Dermis lymphatic vessel endothelial cell (primary cell): Measurements from ENCODE around the gene PDCD1LG2. TPM values are rescaled to one million over a fixed set of nuclear protein-coding genes. Genes with fewer than 3 reads are reported as not detected.

Experiments used
- total RNA-seq: library from RNA; depleted of rRNA; stranded (reverse); fragments of >200 nt; gene quantifications from 2 replicates; pipeline ENCODE4 v1.2.1, GENCODE V29; 2014

Gene PDCD1LG2
- 0.34 and 0.54 TPM in 2 replicates for total RNA-seq

GRCh38 chr9:5510360-5510931 lies at the start of gene PDCD1LG2:
Gene PDCD1LG2 (plus strand): TSS chr9:5510531. CDS start chr9:5522547, 12,016 bp downstream.

Other genes with a start within 250 kb of the PDCD1LG2 start
- 0.65 and 1.4 TPM in 2 replicates for gene RLN2, start 205.8 kb upstream of the PDCD1LG2 start, total RNA-seq
- not detected in 2 replicates for gene RLN1, start 170.7 kb upstream of the PDCD1LG2 start, total RNA-seq
- 6.1 and 6.2 TPM in 2 replicates for gene PLGRKT, start 72.6 kb upstream of the PDCD1LG2 start, total RNA-seq
- gene CD274, start 60.0 kb upstream of the PDCD1LG2 start, total RNA-seq = 3.7 and 6.9 TPM in 2 replicates
- 29.4 and 32.4 TPM in 2 replicates for gene RIC1, start 118.6 kb downstream of the PDCD1LG2 start, total RNA-seq